Astrocyte (in vitro differentiated cells and primary cell): ENCODE data around the gene PTPRD. TPM values are rescaled to one million over a fixed set of nuclear protein-coding genes. Genes with fewer than 3 reads are reported as not detected.

Source experiments
- DNase-seq: peaks from one replicate; pipeline ENCODE4 v3.0.0-alpha.2; 2010; ENCODE audit warnings: low read depth
- FAIRE-seq: peaks from 2 replicates; lab custom pipeline; 2011; peaks lifted over from hg19 to GRCh38; lab: Jason Lieb, UNC
- H2AFZ ChIP-seq: 2 replicates; pipeline ENCODE4 v1.6.0; 2012; ENCODE audit warnings: low read depth, low read length, inconsistent platforms
- H3K27ac ChIP-seq: 2 replicates; pipeline ENCODE4 v1.5.1; 2011; ENCODE audit warnings: low read depth, low read length, inconsistent platforms
- H3K27me3 ChIP-seq: 2 replicates; pipeline ENCODE4 v1.6.0; 2011; ENCODE audit warnings: low read length, inconsistent platforms; ENCODE audit not compliant: insufficient read depth
- H3K36me3 ChIP-seq: 2 replicates; pipeline ENCODE4 v1.5.1; 2011; ENCODE audit warnings: low read length, inconsistent platforms; ENCODE audit not compliant: insufficient read depth
- H3K4me1 ChIP-seq: 2 replicates; pipeline ENCODE4 v1.5.1; 2011; ENCODE audit warnings: low read length, inconsistent platforms; ENCODE audit not compliant: insufficient read depth
- H3K4me2 ChIP-seq: 2 replicates; pipeline ENCODE4 v1.6.0; 2012; ENCODE audit warnings: low read length, inconsistent platforms
- H3K4me3 ChIP-seq: 2 replicates; pipeline ENCODE4 v1.5.1; 2011; ENCODE audit warnings: low read depth, mild to moderate bottlenecking, low read length, inconsistent platforms; ENCODE audit not compliant: insufficient read depth
- H3K79me2 ChIP-seq: 2 replicates; pipeline ENCODE4 v1.6.0; 2012; ENCODE audit warnings: mild to moderate bottlenecking, low read length, inconsistent platforms; ENCODE audit not compliant: insufficient read depth
- H3K9ac ChIP-seq: 2 replicates; pipeline ENCODE4 v1.6.0; 2012; ENCODE audit warnings: mild to moderate bottlenecking, low read length, inconsistent platforms
- H3K9me3 ChIP-seq: 2 replicates; pipeline ENCODE4 v1.5.1; 2012; ENCODE audit warnings: low read depth, mild to moderate bottlenecking, low read length, inconsistent platforms; ENCODE audit not compliant: insufficient read depth
- H4K20me1 ChIP-seq: 2 replicates; pipeline ENCODE4 v1.6.0; 2012; ENCODE audit warnings: low read length, inconsistent platforms; ENCODE audit not compliant: insufficient read depth
- H3K27ac Mint-ChIP-seq: one replicate; pipeline ENCODE4 v1.8.0; 2021; ENCODE audit warnings: mild to moderate bottlenecking, mixed read lengths; ENCODE audit not compliant: unreplicated experiment
- H3K27me3 Mint-ChIP-seq: one replicate; pipeline ENCODE4 v1.8.0; 2021; ENCODE audit warnings: low read depth, mixed read lengths; ENCODE audit not compliant: unreplicated experiment
- H3K36me3 Mint-ChIP-seq: one replicate; pipeline ENCODE4 v1.8.0; 2021; ENCODE audit warnings: low read depth, mixed read lengths; ENCODE audit not compliant: unreplicated experiment
- H3K4me1 Mint-ChIP-seq: one replicate; pipeline ENCODE4 v1.8.0; 2021; ENCODE audit warnings: low read depth, mixed read lengths; ENCODE audit not compliant: unreplicated experiment
- H3K4me3 Mint-ChIP-seq: one replicate; pipeline ENCODE4 v1.8.0; 2021; ENCODE audit warnings: mild to moderate bottlenecking, moderate library complexity, mixed read lengths; ENCODE audit not compliant: unreplicated experiment
- H3K9me3 Mint-ChIP-seq: one replicate; pipeline ENCODE4 v1.8.0; 2021; ENCODE audit warnings: mild to moderate bottlenecking, mixed read lengths; ENCODE audit not compliant: unreplicated experiment
- EZH2 ChIP-seq: IDR thresholded peaks from 2 replicates; pipeline ENCODE4 v1.6.1; 2012; ENCODE audit warnings: mild to moderate bottlenecking, low read length, inconsistent platforms; ENCODE audit not compliant: insufficient read depth
- total RNA-seq: library from RNA; stranded (reverse); gene quantifications from 2 replicates; pipeline ENCODE4 v1.2.1, GENCODE V29; 2021
- TF ChIP-seq, protein P1 (sequence below): IDR thresholded peaks from 2 replicates; pipeline ENCODE4 v1.5.1; 2011; ENCODE audit warnings: low read depth, mild to moderate bottlenecking, inconsistent platforms, low read length, moderate library complexity; ENCODE audit not compliant: insufficient read depth

PTPRD gene
- total RNA-seq, 1 donor from 2014 or later, result 88.1 TPM

DNA sequence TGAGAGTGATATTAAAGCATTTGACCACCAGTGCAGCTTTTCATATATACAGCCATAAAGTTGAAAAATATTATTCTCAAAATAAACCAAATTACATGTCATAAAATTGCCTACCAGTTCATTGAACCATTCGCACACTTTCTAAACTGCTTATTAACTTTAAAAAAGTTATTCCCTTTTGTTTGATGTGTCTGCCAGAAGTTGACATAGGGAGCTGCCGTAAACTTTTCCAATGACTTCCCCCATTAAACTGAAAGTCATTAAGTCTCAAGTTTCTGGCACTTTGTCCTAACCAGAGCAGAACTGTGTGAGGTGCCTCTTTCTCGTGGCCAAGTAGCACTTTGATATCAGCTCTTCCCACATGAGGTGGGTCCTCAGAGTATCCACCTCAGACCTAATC, 2231.2 kb downstream of the PTPRD start:
- Mint-ChIP-seq H3K9me3 (no peaks in the 10 kb centered on the region), H3K27me3 (no peaks in the 10 kb centered on the region), H3K27ac (no peak overlapping the region), H3K36me3 (no peaks in the 10 kb centered on the region), H3K4me1 (peaks cover 7% of the 10 kb centered on the region), H3K4me3 (no peak overlapping the region)
- Histone ChIP-seq H3K27me3 (no peaks in the 10 kb centered on the region), H3K9ac (no peak overlapping the region), H3K36me3 (no peaks in the 10 kb centered on the region), H3K9me3 (no peaks in the 10 kb centered on the region), H4K20me1 (no peaks in the 10 kb centered on the region), H2AFZ (no peak overlapping the region), H3K4me2 (no peak overlapping the region), H3K27ac (no peak overlapping the region), H3K4me3 (no peak overlapping the region), H3K4me1 (no peaks in the 10 kb centered on the region), H3K79me2 (no peaks in the 10 kb centered on the region)
- FAIRE-seq (no peak), DNase-seq (no peak)
- TF ChIP-seq, protein P1, sequence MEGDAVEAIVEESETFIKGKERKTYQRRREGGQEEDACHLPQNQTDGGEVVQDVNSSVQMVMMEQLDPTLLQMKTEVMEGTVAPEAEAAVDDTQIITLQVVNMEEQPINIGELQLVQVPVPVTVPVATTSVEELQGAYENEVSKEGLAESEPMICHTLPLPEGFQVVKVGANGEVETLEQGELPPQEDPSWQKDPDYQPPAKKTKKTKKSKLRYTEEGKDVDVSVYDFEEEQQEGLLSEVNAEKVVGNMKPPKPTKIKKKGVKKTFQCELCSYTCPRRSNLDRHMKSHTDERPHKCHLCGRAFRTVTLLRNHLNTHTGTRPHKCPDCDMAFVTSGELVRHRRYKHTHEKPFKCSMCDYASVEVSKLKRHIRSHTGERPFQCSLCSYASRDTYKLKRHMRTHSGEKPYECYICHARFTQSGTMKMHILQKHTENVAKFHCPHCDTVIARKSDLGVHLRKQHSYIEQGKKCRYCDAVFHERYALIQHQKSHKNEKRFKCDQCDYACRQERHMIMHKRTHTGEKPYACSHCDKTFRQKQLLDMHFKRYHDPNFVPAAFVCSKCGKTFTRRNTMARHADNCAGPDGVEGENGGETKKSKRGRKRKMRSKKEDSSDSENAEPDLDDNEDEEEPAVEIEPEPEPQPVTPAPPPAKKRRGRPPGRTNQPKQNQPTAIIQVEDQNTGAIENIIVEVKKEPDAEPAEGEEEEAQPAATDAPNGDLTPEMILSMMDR, result no peak
- no peak for TF ChIP-seq EZH2

DNA sequence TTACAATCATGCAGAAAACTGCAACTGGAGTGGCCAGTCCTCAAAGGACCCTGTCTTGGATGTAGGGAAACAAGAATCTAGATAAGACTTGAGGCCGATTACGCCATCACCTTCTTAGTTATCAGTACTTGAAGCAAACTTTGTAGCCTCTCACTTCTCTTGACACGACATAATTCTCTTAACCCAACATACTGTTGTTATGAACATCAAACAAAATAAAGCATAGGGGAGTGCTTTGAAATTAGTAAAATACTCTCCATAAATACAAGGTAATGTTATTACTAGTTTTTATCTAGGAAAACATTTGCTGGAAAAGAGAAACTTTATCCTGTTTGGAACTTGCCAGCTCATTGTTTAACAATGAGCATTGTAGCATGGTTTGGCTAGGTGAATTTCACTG, 2238.3 kb downstream of the PTPRD start:
- H3K27ac ChIP-seq, result no peak overlapping the region
- H3K4me1 ChIP-seq, result no peaks in the 10 kb centered on the region
- Mint-ChIP-seq H3K36me3 (peaks cover 2% of the 10 kb centered on the region), H3K27me3 (no peaks in the 10 kb centered on the region), H3K4me1 (no peaks in the 10 kb centered on the region), H3K27ac (no peak overlapping the region), H3K4me3 (no peak overlapping the region), H3K9me3 (no peaks in the 10 kb centered on the region)
- no peaks in the 10 kb centered on the region for H3K79me2 ChIP-seq
- no peak overlapping the region for H3K9ac ChIP-seq
- no peak for DNase-seq
- H2AFZ ChIP-seq, result no peak overlapping the region
- no peaks in the 10 kb centered on the region for H3K36me3 ChIP-seq
- H3K27me3 ChIP-seq, result no peaks in the 10 kb centered on the region
- no peaks in the 10 kb centered on the region for H3K9me3 ChIP-seq
- no peak overlapping the region for H3K4me3 ChIP-seq
- H3K4me2 ChIP-seq, result no peak overlapping the region
- FAIRE-seq, result no peak
- no peaks in the 10 kb centered on the region for H4K20me1 ChIP-seq
- no peak for TF ChIP-seq EZH2
- TF ChIP-seq, protein P1, result no peak

DNA sequence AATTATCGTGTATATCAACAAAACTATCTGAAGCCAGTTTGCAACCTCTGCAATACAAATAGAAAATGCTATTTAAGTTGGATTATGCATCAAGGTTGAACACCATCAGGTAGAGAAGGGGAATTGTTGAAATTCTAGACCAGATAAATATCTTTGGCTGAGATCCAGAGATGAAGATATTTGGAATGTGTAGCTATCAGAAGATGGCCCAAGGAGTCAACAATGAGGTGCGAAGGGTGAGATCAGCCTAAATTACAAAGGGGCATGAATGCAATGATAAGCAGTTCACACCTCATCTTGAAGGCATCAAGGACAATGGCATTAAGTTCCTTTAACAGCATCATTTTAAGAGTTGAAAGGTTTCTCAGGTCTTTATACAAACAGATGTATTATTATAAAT, 2241.1 kb downstream of the PTPRD start:
- no peak for FAIRE-seq

More for the DNA sequence above, 2241.1 kb downstream of the PTPRD start:
- Histone ChIP-seq H3K4me1 (peaks cover 2% of the 10 kb centered on the region), H3K9me3 (no peaks in the 10 kb centered on the region), H3K36me3 (no peaks in the 10 kb centered on the region), H3K79me2 (no peaks in the 10 kb centered on the region), H3K27me3 (no peaks in the 10 kb centered on the region), H3K9ac (no peak overlapping the region), H3K4me2 (no peak overlapping the region), H2AFZ (no peak overlapping the region), H4K20me1 (no peaks in the 10 kb centered on the region), H3K4me3 (no peak overlapping the region), H3K27ac (no peak overlapping the region)
- TF ChIP-seq, protein P1, result no peak
- TF ChIP-seq EZH2, result no peak
- Mint-ChIP-seq H3K27me3 (no peaks in the 10 kb centered on the region), H3K27ac (no peak overlapping the region), H3K36me3 (peaks cover 2% of the 10 kb centered on the region), H3K4me1 (no peaks in the 10 kb centered on the region), H3K4me3 (no peak overlapping the region), H3K9me3 (no peaks in the 10 kb centered on the region)
- DNase-seq, result no peak
